GM23338 (cell line): ENCODE measurements around the gene XAB2. TPM values are rescaled to one million over a fixed set of nuclear protein-coding genes. Genes with fewer than 3 reads are reported as not detected.

Experiments used
- ATAC-seq: fragments of 200-7000 bp; cut with Tn5 transposase; 3 replicates; pipeline ENCODE4 v1.9.1; 2020
- DNase-seq: peaks from one replicate; pipeline ENCODE4 v3.0.0-alpha.2; 2015; ENCODE audit warnings: low spot score
- H2AFZ ChIP-seq: fragments of 200-600 bp; sonication (generic); 2 replicates; pipeline ENCODE4 v1.8.0; 2016; ENCODE audit warnings: antibody characterized with exemption, mild to moderate bottlenecking, moderate library complexity
- H3F3A ChIP-seq: fragments of 200-600 bp; sonication (generic); replicated peaks from 2 replicates; pipeline ENCODE4 v1.8.0; 2017; ENCODE audit warnings: antibody characterized with exemption, mixed run types, low read depth
- H3K27ac ChIP-seq: fragments of 200-600 bp; sonication (generic); 2 replicates; pipeline ENCODE4 v1.6.1; 2016; ENCODE audit warnings: low read depth
- H3K27me3 ChIP-seq: fragments of 200-600 bp; sonication (generic); 2 replicates; pipeline ENCODE4 v1.8.0; 2016; ENCODE audit warnings: mild to moderate bottlenecking, mixed run types, moderate library complexity; ENCODE audit not compliant: insufficient read depth
- H3K36me3 ChIP-seq: fragments of 200-600 bp; sonication (generic); 2 replicates; pipeline ENCODE4 v1.8.0; 2016; ENCODE audit warnings: mild to moderate bottlenecking; ENCODE audit not compliant: insufficient read depth
- H3K4me1 ChIP-seq: fragments of 200-600 bp; sonication (generic); 2 replicates; pipeline ENCODE4 v1.8.0; 2016; ENCODE audit warnings: mild to moderate bottlenecking, moderate library complexity; ENCODE audit not compliant: insufficient read depth
- H3K4me2 ChIP-seq: fragments of 200-600 bp; sonication (generic); 2 replicates; pipeline ENCODE4 v1.7.1; 2017; ENCODE audit warnings: mixed run types
- H3K4me3 ChIP-seq: fragments of 200-600 bp; sonication (generic); 2 replicates; pipeline ENCODE4 v1.6.1; 2016; ENCODE audit warnings: mixed run types
- H3K79me2 ChIP-seq: fragments of 200-600 bp; sonication (generic); replicated peaks from 2 replicates; pipeline ENCODE4 v1.8.0; 2017; ENCODE audit warnings: mild to moderate bottlenecking; ENCODE audit not compliant: insufficient read depth
- H3K9me2 ChIP-seq: fragments of 200-600 bp; sonication (generic); 2 replicates; pipeline ENCODE4 v1.8.0; 2017; ENCODE audit not compliant: insufficient read depth
- H4K20me1 ChIP-seq: fragments of 200-600 bp; sonication (generic); replicated peaks from 2 replicates; pipeline ENCODE4 v1.8.0; 2017; ENCODE audit warnings: mild to moderate bottlenecking; ENCODE audit not compliant: insufficient read depth
- H3K27ac Mint-ChIP-seq: 2 replicates; pipeline ENCODE4 v1.8.0; 2020; ENCODE audit warnings: inconsistent platforms, mild to moderate bottlenecking, moderate library complexity, mixed read lengths
- H3K27me3 Mint-ChIP-seq: 3 replicates; pipeline ENCODE4 v1.8.0; 2022; ENCODE audit warnings: low read depth, mild to moderate bottlenecking, moderate library complexity, mixed read lengths, inconsistent platforms; ENCODE audit not compliant: insufficient read depth, poor library complexity
- H3K36me3 Mint-ChIP-seq: 3 replicates; pipeline ENCODE4 v1.8.0; 2021; ENCODE audit warnings: low read depth, mild to moderate bottlenecking, inconsistent platforms, moderate library complexity, mixed read lengths
- H3K4me1 Mint-ChIP-seq: 3 replicates; pipeline ENCODE4 v1.8.0; 2020; ENCODE audit warnings: mild to moderate bottlenecking, inconsistent platforms, mixed read lengths
- H3K4me3 Mint-ChIP-seq: 3 replicates; pipeline ENCODE4 v1.8.0; 2021; ENCODE audit warnings: moderate library complexity, mild to moderate bottlenecking, inconsistent platforms, mixed read lengths
- H3K9me3 Mint-ChIP-seq: 3 replicates; pipeline ENCODE4 v1.8.0; 2020; ENCODE audit warnings: moderate library complexity, mild to moderate bottlenecking, inconsistent platforms, mixed read lengths
- CREB1 ChIP-seq: fragments of 250-450 bp; sonication (Bioruptor Pico); IDR thresholded peaks from 2 replicates; pipeline ENCODE4 v1.5.0; 2020; ENCODE audit warnings: low read depth, mild to moderate bottlenecking, moderate library complexity
- CTCF ChIP-seq, 2 experiments: fragments of 200-600 bp in 1 of 2; sonication (generic) in 1 of 2; conservative IDR thresholded peaks; 2 replicates each; pipeline versions ENCODE4 v1.5.1 to v1.6.1; 2016 to 2017; ENCODE audit warnings: antibody characterized with exemption in 2 of 2, low read depth in 2 of 2, mild to moderate bottlenecking in 2 of 2, moderate library complexity in 1 of 2
- EZH2 ChIP-seq: fragments of 200-600 bp; sonication (generic); IDR thresholded peaks from one replicate; pipeline ENCODE4 v1.8.0; 2017; ENCODE audit warnings: antibody characterized with exemption, mild to moderate bottlenecking, low read depth; ENCODE audit not compliant: unreplicated experiment
- EZH2phosphoT487 ChIP-seq: fragments of 200-600 bp; sonication (generic); IDR thresholded peaks from one replicate; pipeline ENCODE4 v1.8.1; 2018; ENCODE audit warnings: antibody characterized with exemption; ENCODE audit not compliant: unreplicated experiment
- JUNB ChIP-seq: IDR thresholded peaks from one replicate; pipeline ENCODE4 v1.6.1; 2016; ENCODE audit warnings: antibody characterized with exemption; ENCODE audit not compliant: unreplicated experiment
- NANOG ChIP-seq: IDR thresholded peaks from 2 replicates; pipeline ENCODE4 v1.6.1; 2016; ENCODE audit warnings: antibody characterized with exemption, borderline replicate concordance
- POLR2AphosphoS5 ChIP-seq: IDR thresholded peaks from 2 replicates; pipeline ENCODE4 v1.6.1; 2016; ENCODE audit warnings: antibody characterized with exemption, low read depth
- STAT1 ChIP-seq: IDR thresholded peaks from one replicate; pipeline ENCODE4 v1.6.1; 2016; ENCODE audit warnings: antibody characterized with exemption; ENCODE audit not compliant: unreplicated experiment
- ZNF114 ChIP-seq: fragments of 250-450 bp; sonication (Bioruptor Pico); IDR thresholded peaks from 2 replicates; pipeline ENCODE4 v1.5.0; 2020; ENCODE audit warnings: mild to moderate bottlenecking, moderate library complexity
- ZNF331 ChIP-seq: fragments of 250-450 bp; sonication (Bioruptor Pico); IDR thresholded peaks from 2 replicates; pipeline ENCODE4 v1.5.0; 2020; ENCODE audit warnings: low read depth, mild to moderate bottlenecking, moderate library complexity
- polyA plus RNA-seq: library from polyadenylated mRNA; unstranded; fragments of >200 nt; fragmentation: Nextera tagmentation; extraction: Ambion mirVana; gene quantifications from 2 replicates; pipeline ENCODE4 v1.2.1, GENCODE V29; 2016
- total RNA-seq: library from RNA; depleted of rRNA; stranded (reverse); fragments of >200 nt; shearing (Covaris generic); gene quantifications from 2 replicates; pipeline ENCODE4 v1.2.3, GENCODE V29; 2014
- TF ChIP-seq, protein P1 (sequence below): IDR thresholded peaks from 2 replicates; pipeline ENCODE4 v1.6.1; 2016; ENCODE audit warnings: antibody characterized with exemption
- TF ChIP-seq, protein P2 (sequence below): fragments of 250-450 bp; sonication (Bioruptor Pico); IDR thresholded peaks from 2 replicates; pipeline ENCODE4 v1.5.0; 2020; ENCODE audit warnings: mild to moderate bottlenecking, moderate library complexity
- TF ChIP-seq, protein P3 (sequence below): IDR thresholded peaks from one replicate; pipeline ENCODE4 v1.6.1; 2018; ENCODE audit warnings: antibody characterized with exemption; ENCODE audit not compliant: unreplicated experiment

Gene XAB2
- total and polyA plus RNA-seq, 2 experiments from 2014 or later = 18.4 to 69.0 TPM

GRCh38 chr19:7665076-7665475 is 35.7 kb upstream of the XAB2 start:
- Mint-ChIP-seq H3K9me3 (peaks cover 6% of the 10 kb centered on the region; the same call in 2 of the 3 replicates), H3K36me3 (no peaks in the 10 kb centered on the region), H3K27ac (no peak overlapping the region), H3K4me1 (peaks cover 4% of the 10 kb centered on the region; the same call in 1 of the 3 replicates), H3K27me3 (peaks cover 17% of the 10 kb centered on the region), H3K4me3 (no peak overlapping the region)
- Histone ChIP-seq H3K79me2 (no peaks in the 10 kb centered on the region), H3K4me1 (no peaks in the 10 kb centered on the region; the same call in 1 of the 2 replicates), H3K9me2 (no peaks in the 10 kb centered on the region), H4K20me1 (no peaks in the 10 kb centered on the region), H3F3A (no peaks in the 10 kb centered on the region), H3K36me3 (no peaks in the 10 kb centered on the region), H3K27me3 (peaks cover 28% of the 10 kb centered on the region), H3K27ac (no peak overlapping the region), H3K4me3 (no peak overlapping the region), H2AFZ (no peak overlapping the region), H3K4me2 (no peak overlapping the region)
- ATAC-seq (no peak), DNase-seq (no peak)
- TF ChIP-seq EZH2 (no peak), NANOG (no peak), JUNB (no peak), CREB1 (CRISPR knock-in tag) (no peak), POLR2AphosphoS5 (no peak), CTCF (conservative IDR thresholded peaks at IDR 0.05; ENCODE audit: low read depth in 2 of 2) (no peak), STAT1 (no peak), ZNF331 (no peak), EZH2phosphoT487 (no peak), ZNF114 (CRISPR knock-in tag) (no peak)
- TF ChIP-seq, protein P1, sequence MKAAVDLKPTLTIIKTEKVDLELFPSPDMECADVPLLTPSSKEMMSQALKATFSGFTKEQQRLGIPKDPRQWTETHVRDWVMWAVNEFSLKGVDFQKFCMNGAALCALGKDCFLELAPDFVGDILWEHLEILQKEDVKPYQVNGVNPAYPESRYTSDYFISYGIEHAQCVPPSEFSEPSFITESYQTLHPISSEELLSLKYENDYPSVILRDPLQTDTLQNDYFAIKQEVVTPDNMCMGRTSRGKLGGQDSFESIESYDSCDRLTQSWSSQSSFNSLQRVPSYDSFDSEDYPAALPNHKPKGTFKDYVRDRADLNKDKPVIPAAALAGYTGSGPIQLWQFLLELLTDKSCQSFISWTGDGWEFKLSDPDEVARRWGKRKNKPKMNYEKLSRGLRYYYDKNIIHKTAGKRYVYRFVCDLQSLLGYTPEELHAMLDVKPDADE = no peak
- TF ChIP-seq, protein P2, sequence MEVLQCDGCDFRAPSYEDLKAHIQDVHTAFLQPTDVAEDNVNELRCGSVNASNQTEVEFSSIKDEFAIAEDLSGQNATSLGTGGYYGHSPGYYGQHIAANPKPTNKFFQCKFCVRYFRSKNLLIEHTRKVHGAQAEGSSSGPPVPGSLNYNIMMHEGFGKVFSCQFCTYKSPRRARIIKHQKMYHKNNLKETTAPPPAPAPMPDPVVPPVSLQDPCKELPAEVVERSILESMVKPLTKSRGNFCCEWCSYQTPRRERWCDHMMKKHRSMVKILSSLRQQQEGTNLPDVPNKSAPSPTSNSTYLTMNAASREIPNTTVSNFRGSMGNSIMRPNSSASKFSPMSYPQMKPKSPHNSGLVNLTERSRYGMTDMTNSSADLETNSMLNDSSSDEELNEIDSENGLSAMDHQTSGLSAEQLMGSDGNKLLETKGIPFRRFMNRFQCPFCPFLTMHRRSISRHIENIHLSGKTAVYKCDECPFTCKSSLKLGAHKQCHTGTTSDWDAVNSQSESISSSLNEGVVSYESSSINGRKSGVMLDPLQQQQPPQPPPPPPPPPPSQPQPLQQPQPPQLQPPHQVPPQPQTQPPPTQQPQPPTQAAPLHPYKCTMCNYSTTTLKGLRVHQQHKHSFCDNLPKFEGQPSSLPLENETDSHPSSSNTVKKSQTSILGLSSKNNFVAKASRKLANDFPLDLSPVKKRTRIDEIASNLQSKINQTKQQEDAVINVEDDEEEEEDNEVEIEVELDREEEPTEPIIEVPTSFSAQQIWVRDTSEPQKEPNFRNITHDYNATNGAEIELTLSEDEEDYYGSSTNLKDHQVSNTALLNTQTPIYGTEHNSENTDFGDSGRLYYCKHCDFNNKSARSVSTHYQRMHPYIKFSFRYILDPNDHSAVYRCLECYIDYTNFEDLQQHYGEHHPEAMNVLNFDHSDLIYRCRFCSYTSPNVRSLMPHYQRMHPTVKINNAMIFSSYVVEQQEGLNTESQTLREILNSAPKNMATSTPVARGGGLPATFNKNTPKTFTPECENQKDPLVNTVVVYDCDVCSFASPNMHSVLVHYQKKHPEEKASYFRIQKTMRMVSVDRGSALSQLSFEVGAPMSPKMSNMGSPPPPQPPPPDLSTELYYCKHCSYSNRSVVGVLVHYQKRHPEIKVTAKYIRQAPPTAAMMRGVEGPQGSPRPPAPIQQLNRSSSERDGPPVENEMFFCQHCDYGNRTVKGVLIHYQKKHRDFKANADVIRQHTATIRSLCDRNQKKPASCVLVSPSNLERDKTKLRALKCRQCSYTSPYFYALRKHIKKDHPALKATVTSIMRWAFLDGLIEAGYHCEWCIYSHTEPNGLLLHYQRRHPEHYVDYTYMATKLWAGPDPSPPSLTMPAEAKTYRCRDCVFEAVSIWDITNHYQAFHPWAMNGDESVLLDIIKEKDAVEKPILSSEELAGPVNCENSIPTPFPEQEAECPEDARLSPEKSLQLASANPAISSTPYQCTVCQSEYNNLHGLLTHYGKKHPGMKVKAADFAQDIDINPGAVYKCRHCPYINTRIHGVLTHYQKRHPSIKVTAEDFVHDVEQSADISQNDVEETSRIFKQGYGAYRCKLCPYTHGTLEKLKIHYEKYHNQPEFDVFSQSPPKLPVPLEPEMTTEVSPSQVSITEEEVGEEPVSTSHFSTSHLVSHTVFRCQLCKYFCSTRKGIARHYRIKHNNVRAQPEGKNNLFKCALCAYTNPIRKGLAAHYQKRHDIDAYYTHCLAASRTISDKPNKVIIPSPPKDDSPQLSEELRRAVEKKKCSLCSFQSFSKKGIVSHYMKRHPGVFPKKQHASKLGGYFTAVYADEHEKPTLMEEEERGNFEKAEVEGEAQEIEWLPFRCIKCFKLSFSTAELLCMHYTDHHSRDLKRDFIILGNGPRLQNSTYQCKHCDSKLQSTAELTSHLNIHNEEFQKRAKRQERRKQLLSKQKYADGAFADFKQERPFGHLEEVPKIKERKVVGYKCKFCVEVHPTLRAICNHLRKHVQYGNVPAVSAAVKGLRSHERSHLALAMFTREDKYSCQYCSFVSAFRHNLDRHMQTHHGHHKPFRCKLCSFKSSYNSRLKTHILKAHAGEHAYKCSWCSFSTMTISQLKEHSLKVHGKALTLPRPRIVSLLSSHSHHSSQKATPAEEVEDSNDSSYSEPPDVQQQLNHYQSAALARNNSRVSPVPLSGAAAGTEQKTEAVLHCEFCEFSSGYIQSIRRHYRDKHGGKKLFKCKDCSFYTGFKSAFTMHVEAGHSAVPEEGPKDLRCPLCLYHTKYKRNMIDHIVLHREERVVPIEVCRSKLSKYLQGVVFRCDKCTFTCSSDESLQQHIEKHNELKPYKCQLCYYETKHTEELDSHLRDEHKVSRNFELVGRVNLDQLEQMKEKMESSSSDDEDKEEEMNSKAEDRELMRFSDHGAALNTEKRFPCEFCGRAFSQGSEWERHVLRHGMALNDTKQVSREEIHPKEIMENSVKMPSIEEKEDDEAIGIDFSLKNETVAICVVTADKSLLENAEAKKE (CRISPR knock-in tag) = no peak
- TF ChIP-seq, protein P3, sequence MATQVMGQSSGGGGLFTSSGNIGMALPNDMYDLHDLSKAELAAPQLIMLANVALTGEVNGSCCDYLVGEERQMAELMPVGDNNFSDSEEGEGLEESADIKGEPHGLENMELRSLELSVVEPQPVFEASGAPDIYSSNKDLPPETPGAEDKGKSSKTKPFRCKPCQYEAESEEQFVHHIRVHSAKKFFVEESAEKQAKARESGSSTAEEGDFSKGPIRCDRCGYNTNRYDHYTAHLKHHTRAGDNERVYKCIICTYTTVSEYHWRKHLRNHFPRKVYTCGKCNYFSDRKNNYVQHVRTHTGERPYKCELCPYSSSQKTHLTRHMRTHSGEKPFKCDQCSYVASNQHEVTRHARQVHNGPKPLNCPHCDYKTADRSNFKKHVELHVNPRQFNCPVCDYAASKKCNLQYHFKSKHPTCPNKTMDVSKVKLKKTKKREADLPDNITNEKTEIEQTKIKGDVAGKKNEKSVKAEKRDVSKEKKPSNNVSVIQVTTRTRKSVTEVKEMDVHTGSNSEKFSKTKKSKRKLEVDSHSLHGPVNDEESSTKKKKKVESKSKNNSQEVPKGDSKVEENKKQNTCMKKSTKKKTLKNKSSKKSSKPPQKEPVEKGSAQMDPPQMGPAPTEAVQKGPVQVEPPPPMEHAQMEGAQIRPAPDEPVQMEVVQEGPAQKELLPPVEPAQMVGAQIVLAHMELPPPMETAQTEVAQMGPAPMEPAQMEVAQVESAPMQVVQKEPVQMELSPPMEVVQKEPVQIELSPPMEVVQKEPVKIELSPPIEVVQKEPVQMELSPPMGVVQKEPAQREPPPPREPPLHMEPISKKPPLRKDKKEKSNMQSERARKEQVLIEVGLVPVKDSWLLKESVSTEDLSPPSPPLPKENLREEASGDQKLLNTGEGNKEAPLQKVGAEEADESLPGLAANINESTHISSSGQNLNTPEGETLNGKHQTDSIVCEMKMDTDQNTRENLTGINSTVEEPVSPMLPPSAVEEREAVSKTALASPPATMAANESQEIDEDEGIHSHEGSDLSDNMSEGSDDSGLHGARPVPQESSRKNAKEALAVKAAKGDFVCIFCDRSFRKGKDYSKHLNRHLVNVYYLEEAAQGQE = no peak
